Measurements from ENCODE around the gene DVL1. TPM values are rescaled to one million over a fixed set of nuclear protein-coding genes. Genes with fewer than 3 reads are reported as not detected.
A peak's percentile ranks its signal among the peaks of the same experiment; 100 is the strongest.

DVL1 gene
- total and polyA plus RNA-seq, 9 of the 15 experiments (the other 6 are each of a cell fraction or from before 2014, with no cell fraction given): 0.62 to 135 (median 24.3) TPM

GRCh38 chr1:1291548-1292441 is 57.4 kb downstream of the DVL1 start (continued):
- TF ChIP-seq VEZF1 (CRISPR knock-in tag; IDR thresholded peaks at IDR 0.05): no peak; the same call in 1 of the 2 replicates
- TF ChIP-seq ATF1 (CRISPR knock-in tag; IDR thresholded peaks at IDR 0.05): no peak
- TF ChIP-seq ATF1 (tag; IDR thresholded peaks at IDR 0.05): 0 out of 2 replicates have a peak, but pooled peaks have one; percentile 9
- no peak for TF ChIP-seq ZFP30 (CRISPR knock-in tag; IDR thresholded peaks at IDR 0.05; ENCODE audit: borderline replicate concordance)
- TF ChIP-seq ZNF444 (CRISPR knock-in tag; IDR thresholded peaks at IDR 0.05): no peak
- TF ChIP-seq MCM3 (IDR thresholded peaks at IDR 0.05): no peak
- no peak for TF ChIP-seq PHB2 (IDR thresholded peaks at IDR 0.05; ENCODE audit: low read depth)
- TF ChIP-seq C11orf30 (IDR thresholded peaks at IDR 0.05; ENCODE audit: low read depth): no peak
- no peak for TF ChIP-seq MITF (IDR thresholded peaks at IDR 0.05)
- no peak for TF ChIP-seq MCM7 (IDR thresholded peaks at IDR 0.05)
- TF ChIP-seq ELF4 (CRISPR knock-in tag; IDR thresholded peaks at IDR 0.05): no peak
- TF ChIP-seq MECOM (CRISPR knock-in tag; IDR thresholded peaks at IDR 0.05): no peak
- TF ChIP-seq ZNF407 (IDR thresholded peaks at IDR 0.05; ENCODE audit: low read depth): no peak
- no peak for TF ChIP-seq ZBTB12 (CRISPR knock-in tag; IDR thresholded peaks at IDR 0.05)
- TF ChIP-seq NRF1 (conservative IDR thresholded peaks at IDR 0.05 in 1 of 2, IDR thresholded peaks at IDR 0.05 in 1 of 2): no peak
- TF ChIP-seq NR2F6 (CRISPR knock-in tag; IDR thresholded peaks at IDR 0.05): no peak
- TF ChIP-seq DNMT1 (IDR thresholded peaks at IDR 0.05): no peak
